EL (cell line): ENCODE data around the gene MINDY1.

ENCODE experiments used
- DNase-seq: peaks from one replicate; pipeline ENCODE4 v3.0.0-alpha.2; 2016

Gene MINDY1

GRCh38 chr1:151010346-151010726, 3.6 kb upstream of the MINDY1 start:
- DNase-seq: no peak

GRCh38 chr1:151009674-151010345, 3.1 kb upstream of the MINDY1 start:
- DNase-seq: no peak

- peak; percentile 35 for DNase-seq
Measured at GRCh38 chr1:151009206-151009587, 2.5 kb upstream of the MINDY1 start.

- peak; percentile 95 for DNase-seq
Measured at GRCh38 chr1:151008244-151009205, 1.8 kb upstream of the MINDY1 start, which contains the start of gene PRUNE1. Gene PRUNE1 (plus strand): TSS chr1:151008449. CDS start chr1:151008633, 184 bp downstream.

- no peak for DNase-seq
Measured at GRCh38 chr1:151007853-151008243, 1.1 kb upstream of the MINDY1 start.

- DNase-seq: no peak
Measured at GRCh38 chr1:151005729-151006319, 878 bp downstream of the MINDY1 start.

- DNase-seq: no peak
Measured at GRCh38 chr1:151003180-151003579, 3.5 kb downstream of the MINDY1 start.

GRCh38 chr1:151002611-151003010, 4.1 kb downstream of the MINDY1 start:
- DNase-seq: no peak

- DNase-seq: no peak
Measured at GRCh38 chr1:151002051-151002450, 4.7 kb downstream of the MINDY1 start.

- DNase-seq: no peak
Measured at GRCh38 chr1:151001602-151002001, 5.1 kb downstream of the MINDY1 start.

GRCh38 chr1:151000408-151000807, 6.3 kb downstream of the MINDY1 start:
- DNase-seq: no peak

GRCh38 chr1:150999926-151000325, 6.8 kb downstream of the MINDY1 start:
- no peak for DNase-seq

- peak; percentile 86 for DNase-seq
Measured at GRCh38 chr1:150999051-150999674, 7.5 kb downstream of the MINDY1 start.

- no peak for DNase-seq
Measured at GRCh38 chr1:150997949-150998348, 8.8 kb downstream of the MINDY1 start.

GRCh38 chr1:150997126-150997872, 9.4 kb downstream of the MINDY1 start:
- no peak for DNase-seq

- DNase-seq: peak; percentile 41
Measured at GRCh38 chr1:150995896-150996295, 10.8 kb downstream of the MINDY1 start.

GRCh38 chr1:150995460-150995859, 11.2 kb downstream of the MINDY1 start:
- no peak for DNase-seq

GRCh38 chr1:150994248-150994647, 12.5 kb downstream of the MINDY1 start:
- no peak for DNase-seq

GRCh38 chr1:150992626-150993025, 14.1 kb downstream of the MINDY1 start:
- no peak for DNase-seq

GRCh38 chr1:150987924-150988323, 18.8 kb downstream of the MINDY1 start:
- DNase-seq: no peak

- no peak for DNase-seq
Measured at GRCh38 chr1:150985179-150985825, 21.4 kb downstream of the MINDY1 start.
